AG04450 (cell line): Measurements from ENCODE around the gene PIAS2. TPM values are rescaled to one million over a fixed set of nuclear protein-coding genes. Genes with fewer than 3 reads are reported as not detected.

ENCODE experiments used
- CTCF ChIA-PET: fragments of 300-600, 350-600 bp; formaldehyde crosslinking; extraction: SDS; loops from one replicate; lab custom pipeline; 2022; ENCODE audit warnings: antibody characterized with exemption, inconsistent platforms; lab: Charles Lee
- POLR2A ChIA-PET: fragments of 350-600 bp; formaldehyde crosslinking; extraction: SDS; loops from one replicate; lab custom pipeline; 2021; ENCODE audit warnings: antibody characterized with exemption, inconsistent platforms; lab: Yijun Ruan, JAX
- DNase-seq: peaks from one replicate; pipeline ENCODE4 v3.0.0-alpha.2; 2011; ENCODE audit warnings: low read depth, low spot score
- H3K27ac ChIP-seq: one replicate; pipeline ENCODE4 v1.5.1; 2012; ENCODE audit warnings: low read depth, low read length, control low read depth
- H3K27me3 ChIP-seq: one replicate; pipeline ENCODE4 v1.6.0; 2012; ENCODE audit warnings: low read length; ENCODE audit not compliant: control insufficient read depth, insufficient read depth
- H3K4me3 ChIP-seq: 2 replicates; pipeline ENCODE4 v1.5.1; 2011; ENCODE audit warnings: mild to moderate bottlenecking, low read depth, low read length, control low read depth
- H3K9me3 ChIP-seq: 2 replicates; pipeline ENCODE4 v1.5.1; 2012; ENCODE audit warnings: low read length; ENCODE audit not compliant: control insufficient read depth, insufficient read depth
- polyA plus RNA-seq: library from polyadenylated mRNA; depleted of rRNA; stranded (reverse); fragments of >200 nt; gene quantifications from 2 replicates; pipeline ENCODE4 v1.2.3, GENCODE V29; 2011
- TF ChIP-seq, protein P1 (sequence below): IDR thresholded peaks from 2 replicates; pipeline ENCODE4 v1.5.1; 2011; ENCODE audit warnings: low read depth, low read length, control low read depth, inconsistent platforms

Gene PIAS2
- polyA plus RNA-seq, 1 experiment: 10.1 TPM

- POLR2A ChIA-PET: no interaction called here
- Histone ChIP-seq H3K27ac (no peak overlapping the region), H3K27me3 (no peaks in the 10 kb centered on the region), H3K9me3 (no peaks in the 10 kb centered on the region), H3K4me3 (no peak overlapping the region)
- CTCF ChIA-PET: no interaction called here
- TF ChIP-seq, protein P1, sequence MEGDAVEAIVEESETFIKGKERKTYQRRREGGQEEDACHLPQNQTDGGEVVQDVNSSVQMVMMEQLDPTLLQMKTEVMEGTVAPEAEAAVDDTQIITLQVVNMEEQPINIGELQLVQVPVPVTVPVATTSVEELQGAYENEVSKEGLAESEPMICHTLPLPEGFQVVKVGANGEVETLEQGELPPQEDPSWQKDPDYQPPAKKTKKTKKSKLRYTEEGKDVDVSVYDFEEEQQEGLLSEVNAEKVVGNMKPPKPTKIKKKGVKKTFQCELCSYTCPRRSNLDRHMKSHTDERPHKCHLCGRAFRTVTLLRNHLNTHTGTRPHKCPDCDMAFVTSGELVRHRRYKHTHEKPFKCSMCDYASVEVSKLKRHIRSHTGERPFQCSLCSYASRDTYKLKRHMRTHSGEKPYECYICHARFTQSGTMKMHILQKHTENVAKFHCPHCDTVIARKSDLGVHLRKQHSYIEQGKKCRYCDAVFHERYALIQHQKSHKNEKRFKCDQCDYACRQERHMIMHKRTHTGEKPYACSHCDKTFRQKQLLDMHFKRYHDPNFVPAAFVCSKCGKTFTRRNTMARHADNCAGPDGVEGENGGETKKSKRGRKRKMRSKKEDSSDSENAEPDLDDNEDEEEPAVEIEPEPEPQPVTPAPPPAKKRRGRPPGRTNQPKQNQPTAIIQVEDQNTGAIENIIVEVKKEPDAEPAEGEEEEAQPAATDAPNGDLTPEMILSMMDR: no peak
- DNase-seq: no peak
Measured at GRCh38 chr18:46789088-46789487, 128.2 kb downstream of the PIAS2 start.

DNA sequence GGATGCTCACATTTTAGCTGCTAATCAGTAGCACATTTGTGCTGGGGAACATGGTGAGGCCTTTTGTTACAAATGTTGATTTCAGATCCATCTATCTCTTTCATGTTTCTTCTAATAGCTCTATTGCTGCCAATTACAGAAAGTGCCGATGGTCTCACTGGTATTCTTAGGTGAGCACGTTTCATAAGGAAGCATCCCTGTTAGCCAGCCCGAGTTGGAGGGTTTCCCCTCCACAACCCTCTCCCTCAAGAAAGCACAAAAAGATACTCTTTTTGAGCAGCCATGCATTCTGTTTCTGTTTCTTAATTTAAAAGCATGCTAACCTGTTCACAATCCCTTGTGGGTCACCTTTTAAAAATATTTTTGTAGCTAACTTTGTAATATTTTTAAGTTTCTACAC, 129.6 kb downstream of the PIAS2 start:
- H3K4me3 ChIP-seq: no peak overlapping the region
- no peak for DNase-seq
- CTCF ChIA-PET: no interaction called here
- no peaks in the 10 kb centered on the region for H3K9me3 ChIP-seq
- H3K27me3 ChIP-seq: no peaks in the 10 kb centered on the region
- TF ChIP-seq, protein P1: no peak
- H3K27ac ChIP-seq: no peak overlapping the region
- POLR2A ChIA-PET: no interaction called here

GRCh38 chr18:46772357-46772756, 144.9 kb downstream of the PIAS2 start:
- TF ChIP-seq, protein P1: no peak
- POLR2A ChIA-PET: interaction anchor here (0.6 kb wide), 1 partner anchor 93 kb away, joined by 5 read pairs; no protein-coding TSS in a partner anchor
- DNase-seq: no peak
- CTCF ChIA-PET: no interaction called here
- Histone ChIP-seq H3K9me3 (no peaks in the 10 kb centered on the region), H3K4me3 (no peak overlapping the region), H3K27me3 (no peaks in the 10 kb centered on the region), H3K27ac (no peak overlapping the region)

DNA sequence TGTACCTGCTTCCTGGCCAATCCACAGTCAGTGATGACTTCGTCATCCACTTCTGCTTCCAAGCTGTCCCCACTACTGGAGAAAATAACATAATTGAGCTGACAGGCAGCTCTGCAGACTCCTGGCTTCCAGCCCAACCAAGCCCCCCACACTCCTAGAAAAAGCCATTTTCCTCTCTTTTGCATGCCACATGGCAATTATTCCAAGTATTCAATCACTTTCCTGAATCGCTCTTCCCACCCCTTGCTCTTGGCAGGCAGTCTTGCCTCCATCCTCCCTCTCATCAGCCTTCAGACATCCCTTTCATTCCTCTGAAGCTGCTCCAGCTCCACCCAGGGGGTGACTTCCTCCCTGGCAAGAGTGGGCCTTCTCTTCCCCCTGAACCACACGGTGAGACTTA, 146.2 kb downstream of the PIAS2 start:
- POLR2A ChIA-PET: no interaction called here
- H3K9me3 ChIP-seq: no peaks in the 10 kb centered on the region
- H3K4me3 ChIP-seq: no peak overlapping the region
- H3K27me3 ChIP-seq: no peaks in the 10 kb centered on the region
- TF ChIP-seq, protein P1: no peak
- H3K27ac ChIP-seq: no peak overlapping the region
- CTCF ChIA-PET: no interaction called here
- DNase-seq: no peak

GRCh38 chr18:46770708-46771107, 146.6 kb downstream of the PIAS2 start:
- Histone ChIP-seq H3K9me3 (no peaks in the 10 kb centered on the region), H3K4me3 (no peak overlapping the region), H3K27me3 (no peaks in the 10 kb centered on the region), H3K27ac (no peak overlapping the region)
- ChIA-PET POLR2A (no interaction called here), CTCF (no interaction called here)
- TF ChIP-seq, protein P1: no peak
- no peak for DNase-seq
